Measurements from ENCODE around the gene PRKCSH.
A peak's percentile ranks its signal among the peaks of the same experiment; 100 is the strongest.

PRKCSH gene

DNA sequence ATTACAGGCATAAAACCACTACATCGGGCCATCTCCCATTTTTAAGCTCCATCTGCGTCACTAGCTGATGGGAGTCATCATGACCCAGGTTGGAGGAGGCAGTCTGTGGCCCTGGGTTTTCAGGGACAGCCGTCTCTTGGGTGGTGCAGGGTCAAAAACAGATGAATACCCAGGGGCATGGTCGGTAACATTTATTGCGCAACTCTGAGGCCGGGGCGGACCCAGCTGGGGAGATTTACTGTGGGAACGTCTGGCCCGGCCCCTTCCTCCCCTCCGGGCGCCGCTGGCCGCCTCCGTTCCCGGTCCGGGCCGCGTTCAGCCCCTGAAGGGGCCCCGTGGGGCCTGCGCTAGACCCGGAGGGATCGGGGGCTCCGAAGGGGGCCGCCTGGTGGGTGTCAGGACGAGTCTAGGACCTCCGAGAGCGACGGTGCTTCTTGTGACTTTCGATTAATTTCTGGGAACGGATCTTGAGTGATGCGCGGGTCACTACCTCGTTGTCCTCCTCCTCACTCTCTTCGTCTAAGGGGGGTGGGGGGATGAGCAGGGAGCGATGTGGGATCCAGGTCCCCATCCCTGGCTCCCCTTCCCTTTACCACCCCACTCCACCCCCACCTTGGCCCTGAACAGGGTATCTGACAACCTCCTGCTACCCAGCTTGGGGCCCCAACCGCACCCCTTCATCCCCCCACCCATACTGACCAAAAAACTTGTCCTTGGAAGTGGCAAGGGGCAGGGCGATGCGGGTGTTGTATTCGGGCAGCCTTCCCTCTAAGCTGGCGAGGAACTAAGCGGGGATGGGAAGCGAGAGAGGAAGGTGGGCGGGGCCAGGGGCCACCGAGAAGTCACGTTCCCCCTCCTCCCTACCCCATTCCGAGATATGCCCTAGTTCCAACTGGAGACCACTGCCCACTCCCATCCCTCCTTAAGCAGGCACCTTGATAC, 14.7 kb upstream of the PRKCSH start:
- Histone ChIP-seq H3K27ac (ENCODE audit: extremely low read depth, low read depth, low read length) (no peak overlapping the region), H3K4me3 (ENCODE audit: low read depth, low read length) (no peak overlapping the region), H3K4me1 (ENCODE audit: control insufficient read depth, insufficient read depth, low read length) (no peaks in the 10 kb centered on the region), H3K9me3 (ENCODE audit: control insufficient read depth, insufficient read depth, low read depth, low read length) (no peaks in the 10 kb centered on the region), H3K36me3 (ENCODE audit: control insufficient read depth in 2 of 2, insufficient read depth in 1 of 2, low read length in 2 of 2) (no peaks in the 10 kb centered on the region)
- CTCF ChIA-PET: interaction anchor here (0.6 to 8.3 kb wide), 9 partner anchors 10 to 268 kb away, joined by 3 to 66 read pairs (median 4); partner anchors contain the start of genes EPOR and SWSAP1
- POLR2A ChIA-PET: interaction anchor here (1.0 kb wide), 1 partner anchor 40 kb away, joined by 5 read pairs; no protein-coding TSS in a partner anchor
- TF ChIP-seq ZNF701 (tag by site-specific recombination; IDR thresholded peaks at IDR 0.05) (no peak), ZNF394 (tag by site-specific recombination; IDR thresholded peaks at IDR 0.05; ENCODE audit: borderline replicate concordance) (no peak), TRIM28 (IDR thresholded peaks at IDR 0.05; ENCODE audit: borderline replicate concordance, low read length) (0 out of 2 replicates have a peak, but pooled peaks have one; percentile 25), ZNF529 (tag by site-specific recombination; IDR thresholded peaks at IDR 0.05; ENCODE audit: insufficient replicate concordance) (no peak), ZBTB1 (tag by site-specific recombination; IDR thresholded peaks at IDR 0.05) (no peak), ZNF2 (tag by site-specific recombination; IDR thresholded peaks at IDR 0.05) (no peak), ZNF843 (tag by site-specific recombination; IDR thresholded peaks at IDR 0.05) (no peak), IKZF3 (tag by site-specific recombination; IDR thresholded peaks at IDR 0.05) (no peak), SCRT2 (tag by site-specific recombination; IDR thresholded peaks at IDR 0.05) (no peak), HOXC10 (CRISPR knock-in tag; IDR thresholded peaks at IDR 0.05) (no peak), ZNF768 (tag by site-specific recombination; IDR thresholded peaks at IDR 0.05) (no peak), ZNF664 (tag by site-specific recombination; IDR thresholded peaks at IDR 0.05) (no peak)
- TF ChIP-seq, protein P1, sequence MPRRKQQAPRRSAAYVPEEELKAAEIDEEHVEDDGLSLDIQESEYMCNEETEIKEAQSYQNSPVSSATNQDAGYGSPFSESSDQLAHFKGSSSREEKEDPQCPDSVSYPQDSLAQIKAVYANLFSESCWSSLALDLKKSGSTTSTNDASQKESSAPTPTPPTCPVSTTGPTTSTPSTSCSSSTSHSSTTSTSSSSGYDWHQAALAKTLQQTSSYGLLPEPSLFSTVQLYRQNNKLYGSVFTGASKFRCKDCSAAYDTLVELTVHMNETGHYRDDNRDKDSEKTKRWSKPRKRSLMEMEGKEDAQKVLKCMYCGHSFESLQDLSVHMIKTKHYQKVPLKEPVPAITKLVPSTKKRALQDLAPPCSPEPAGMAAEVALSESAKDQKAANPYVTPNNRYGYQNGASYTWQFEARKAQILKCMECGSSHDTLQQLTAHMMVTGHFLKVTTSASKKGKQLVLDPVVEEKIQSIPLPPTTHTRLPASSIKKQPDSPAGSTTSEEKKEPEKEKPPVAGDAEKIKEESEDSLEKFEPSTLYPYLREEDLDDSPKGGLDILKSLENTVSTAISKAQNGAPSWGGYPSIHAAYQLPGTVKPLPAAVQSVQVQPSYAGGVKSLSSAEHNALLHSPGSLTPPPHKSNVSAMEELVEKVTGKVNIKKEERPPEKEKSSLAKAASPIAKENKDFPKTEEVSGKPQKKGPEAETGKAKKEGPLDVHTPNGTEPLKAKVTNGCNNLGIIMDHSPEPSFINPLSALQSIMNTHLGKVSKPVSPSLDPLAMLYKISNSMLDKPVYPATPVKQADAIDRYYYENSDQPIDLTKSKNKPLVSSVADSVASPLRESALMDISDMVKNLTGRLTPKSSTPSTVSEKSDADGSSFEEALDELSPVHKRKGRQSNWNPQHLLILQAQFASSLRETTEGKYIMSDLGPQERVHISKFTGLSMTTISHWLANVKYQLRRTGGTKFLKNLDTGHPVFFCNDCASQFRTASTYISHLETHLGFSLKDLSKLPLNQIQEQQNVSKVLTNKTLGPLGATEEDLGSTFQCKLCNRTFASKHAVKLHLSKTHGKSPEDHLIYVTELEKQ (tag by site-specific recombination; IDR thresholded peaks at IDR 0.05; ENCODE audit: borderline replicate concordance): no peak
- TF ChIP-seq, protein P2, sequence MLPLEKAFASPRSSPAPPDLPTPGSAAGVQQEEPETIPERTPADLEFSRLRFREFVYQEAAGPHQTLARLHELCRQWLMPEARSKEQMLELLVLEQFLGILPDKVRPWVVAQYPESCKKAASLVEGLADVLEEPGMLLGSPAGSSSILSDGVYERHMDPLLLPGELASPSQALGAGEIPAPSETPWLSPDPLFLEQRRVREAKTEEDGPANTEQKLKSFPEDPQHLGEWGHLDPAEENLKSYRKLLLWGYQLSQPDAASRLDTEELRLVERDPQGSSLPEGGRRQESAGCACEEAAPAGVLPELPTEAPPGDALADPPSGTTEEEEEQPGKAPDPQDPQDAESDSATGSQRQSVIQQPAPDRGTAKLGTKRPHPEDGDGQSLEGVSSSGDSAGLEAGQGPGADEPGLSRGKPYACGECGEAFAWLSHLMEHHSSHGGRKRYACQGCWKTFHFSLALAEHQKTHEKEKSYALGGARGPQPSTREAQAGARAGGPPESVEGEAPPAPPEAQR (tag by site-specific recombination; IDR thresholded peaks at IDR 0.05): no peak
- TF ChIP-seq, protein P3, sequence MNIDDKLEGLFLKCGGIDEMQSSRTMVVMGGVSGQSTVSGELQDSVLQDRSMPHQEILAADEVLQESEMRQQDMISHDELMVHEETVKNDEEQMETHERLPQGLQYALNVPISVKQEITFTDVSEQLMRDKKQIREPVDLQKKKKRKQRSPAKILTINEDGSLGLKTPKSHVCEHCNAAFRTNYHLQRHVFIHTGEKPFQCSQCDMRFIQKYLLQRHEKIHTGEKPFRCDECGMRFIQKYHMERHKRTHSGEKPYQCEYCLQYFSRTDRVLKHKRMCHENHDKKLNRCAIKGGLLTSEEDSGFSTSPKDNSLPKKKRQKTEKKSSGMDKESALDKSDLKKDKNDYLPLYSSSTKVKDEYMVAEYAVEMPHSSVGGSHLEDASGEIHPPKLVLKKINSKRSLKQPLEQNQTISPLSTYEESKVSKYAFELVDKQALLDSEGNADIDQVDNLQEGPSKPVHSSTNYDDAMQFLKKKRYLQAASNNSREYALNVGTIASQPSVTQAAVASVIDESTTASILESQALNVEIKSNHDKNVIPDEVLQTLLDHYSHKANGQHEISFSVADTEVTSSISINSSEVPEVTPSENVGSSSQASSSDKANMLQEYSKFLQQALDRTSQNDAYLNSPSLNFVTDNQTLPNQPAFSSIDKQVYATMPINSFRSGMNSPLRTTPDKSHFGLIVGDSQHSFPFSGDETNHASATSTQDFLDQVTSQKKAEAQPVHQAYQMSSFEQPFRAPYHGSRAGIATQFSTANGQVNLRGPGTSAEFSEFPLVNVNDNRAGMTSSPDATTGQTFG (tag by site-specific recombination; IDR thresholded peaks at IDR 0.05; ENCODE audit: borderline replicate concordance): no peak
- TF ChIP-seq, protein P4, sequence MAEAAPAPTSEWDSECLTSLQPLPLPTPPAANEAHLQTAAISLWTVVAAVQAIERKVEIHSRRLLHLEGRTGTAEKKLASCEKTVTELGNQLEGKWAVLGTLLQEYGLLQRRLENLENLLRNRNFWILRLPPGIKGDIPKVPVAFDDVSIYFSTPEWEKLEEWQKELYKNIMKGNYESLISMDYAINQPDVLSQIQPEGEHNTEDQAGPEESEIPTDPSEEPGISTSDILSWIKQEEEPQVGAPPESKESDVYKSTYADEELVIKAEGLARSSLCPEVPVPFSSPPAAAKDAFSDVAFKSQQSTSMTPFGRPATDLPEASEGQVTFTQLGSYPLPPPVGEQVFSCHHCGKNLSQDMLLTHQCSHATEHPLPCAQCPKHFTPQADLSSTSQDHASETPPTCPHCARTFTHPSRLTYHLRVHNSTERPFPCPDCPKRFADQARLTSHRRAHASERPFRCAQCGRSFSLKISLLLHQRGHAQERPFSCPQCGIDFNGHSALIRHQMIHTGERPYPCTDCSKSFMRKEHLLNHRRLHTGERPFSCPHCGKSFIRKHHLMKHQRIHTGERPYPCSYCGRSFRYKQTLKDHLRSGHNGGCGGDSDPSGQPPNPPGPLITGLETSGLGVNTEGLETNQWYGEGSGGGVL (tag by site-specific recombination; IDR thresholded peaks at IDR 0.05): no peak
- TF ChIP-seq, protein P5, sequence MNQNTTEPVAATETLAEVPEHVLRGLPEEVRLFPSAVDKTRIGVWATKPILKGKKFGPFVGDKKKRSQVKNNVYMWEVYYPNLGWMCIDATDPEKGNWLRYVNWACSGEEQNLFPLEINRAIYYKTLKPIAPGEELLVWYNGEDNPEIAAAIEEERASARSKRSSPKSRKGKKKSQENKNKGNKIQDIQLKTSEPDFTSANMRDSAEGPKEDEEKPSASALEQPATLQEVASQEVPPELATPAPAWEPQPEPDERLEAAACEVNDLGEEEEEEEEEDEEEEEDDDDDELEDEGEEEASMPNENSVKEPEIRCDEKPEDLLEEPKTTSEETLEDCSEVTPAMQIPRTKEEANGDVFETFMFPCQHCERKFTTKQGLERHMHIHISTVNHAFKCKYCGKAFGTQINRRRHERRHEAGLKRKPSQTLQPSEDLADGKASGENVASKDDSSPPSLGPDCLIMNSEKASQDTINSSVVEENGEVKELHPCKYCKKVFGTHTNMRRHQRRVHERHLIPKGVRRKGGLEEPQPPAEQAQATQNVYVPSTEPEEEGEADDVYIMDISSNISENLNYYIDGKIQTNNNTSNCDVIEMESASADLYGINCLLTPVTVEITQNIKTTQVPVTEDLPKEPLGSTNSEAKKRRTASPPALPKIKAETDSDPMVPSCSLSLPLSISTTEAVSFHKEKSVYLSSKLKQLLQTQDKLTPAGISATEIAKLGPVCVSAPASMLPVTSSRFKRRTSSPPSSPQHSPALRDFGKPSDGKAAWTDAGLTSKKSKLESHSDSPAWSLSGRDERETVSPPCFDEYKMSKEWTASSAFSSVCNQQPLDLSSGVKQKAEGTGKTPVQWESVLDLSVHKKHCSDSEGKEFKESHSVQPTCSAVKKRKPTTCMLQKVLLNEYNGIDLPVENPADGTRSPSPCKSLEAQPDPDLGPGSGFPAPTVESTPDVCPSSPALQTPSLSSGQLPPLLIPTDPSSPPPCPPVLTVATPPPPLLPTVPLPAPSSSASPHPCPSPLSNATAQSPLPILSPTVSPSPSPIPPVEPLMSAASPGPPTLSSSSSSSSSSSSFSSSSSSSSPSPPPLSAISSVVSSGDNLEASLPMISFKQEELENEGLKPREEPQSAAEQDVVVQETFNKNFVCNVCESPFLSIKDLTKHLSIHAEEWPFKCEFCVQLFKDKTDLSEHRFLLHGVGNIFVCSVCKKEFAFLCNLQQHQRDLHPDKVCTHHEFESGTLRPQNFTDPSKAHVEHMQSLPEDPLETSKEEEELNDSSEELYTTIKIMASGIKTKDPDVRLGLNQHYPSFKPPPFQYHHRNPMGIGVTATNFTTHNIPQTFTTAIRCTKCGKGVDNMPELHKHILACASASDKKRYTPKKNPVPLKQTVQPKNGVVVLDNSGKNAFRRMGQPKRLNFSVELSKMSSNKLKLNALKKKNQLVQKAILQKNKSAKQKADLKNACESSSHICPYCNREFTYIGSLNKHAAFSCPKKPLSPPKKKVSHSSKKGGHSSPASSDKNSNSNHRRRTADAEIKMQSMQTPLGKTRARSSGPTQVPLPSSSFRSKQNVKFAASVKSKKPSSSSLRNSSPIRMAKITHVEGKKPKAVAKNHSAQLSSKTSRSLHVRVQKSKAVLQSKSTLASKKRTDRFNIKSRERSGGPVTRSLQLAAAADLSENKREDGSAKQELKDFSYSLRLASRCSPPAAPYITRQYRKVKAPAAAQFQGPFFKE (tag by site-specific recombination; IDR thresholded peaks at IDR 0.05; ENCODE audit: borderline replicate concordance): no peak
- TF ChIP-seq, protein P6, sequence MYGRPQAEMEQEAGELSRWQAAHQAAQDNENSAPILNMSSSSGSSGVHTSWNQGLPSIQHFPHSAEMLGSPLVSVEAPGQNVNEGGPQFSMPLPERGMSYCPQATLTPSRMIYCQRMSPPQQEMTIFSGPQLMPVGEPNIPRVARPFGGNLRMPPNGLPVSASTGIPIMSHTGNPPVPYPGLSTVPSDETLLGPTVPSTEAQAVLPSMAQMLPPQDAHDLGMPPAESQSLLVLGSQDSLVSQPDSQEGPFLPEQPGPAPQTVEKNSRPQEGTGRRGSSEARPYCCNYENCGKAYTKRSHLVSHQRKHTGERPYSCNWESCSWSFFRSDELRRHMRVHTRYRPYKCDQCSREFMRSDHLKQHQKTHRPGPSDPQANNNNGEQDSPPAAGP (tag by site-specific recombination; IDR thresholded peaks at IDR 0.05): peak; percentile 50; the same call in 1 of the 2 replicates
